GM12891 (cell line): ENCODE measurements around the gene LYST.

ENCODE experiments used
- PAX5 ChIP-seq: IDR thresholded peaks from 2 replicates; pipeline ENCODE4 v1.6.1; 2011; ENCODE audit warnings: low read length, moderate library complexity, mild to moderate bottlenecking; ENCODE audit not compliant: insufficient read depth, severe bottlenecking
- POLR2A ChIP-seq: IDR thresholded peaks from 2 replicates; pipeline ENCODE4 v1.6.1; 2011; ENCODE audit warnings: low read depth, low read length, control low read depth
- POLR2AphosphoS5 ChIP-seq: IDR thresholded peaks from 2 replicates; pipeline ENCODE4 v1.6.1; 2011; ENCODE audit warnings: low read depth, low read length, control low read depth
- POU2F2 ChIP-seq: IDR thresholded peaks from 2 replicates; pipeline ENCODE4 v1.6.1; 2011; ENCODE audit warnings: low read depth, mild to moderate bottlenecking, control low read depth, low read length, moderate library complexity
- SPI1 ChIP-seq: IDR thresholded peaks from 2 replicates; pipeline ENCODE4 v1.6.1; 2011; ENCODE audit warnings: low read depth, low read length, control low read depth
- TAF1 ChIP-seq: IDR thresholded peaks from 2 replicates; pipeline ENCODE4 v1.6.1; 2011; ENCODE audit warnings: low read depth, low read length, control low read depth

- TF ChIP-seq POLR2AphosphoS5 (no peak), POU2F2 (no peak), TAF1 (no peak), POLR2A (no peak), SPI1 (no peak), PAX5 (no peak)
These were observed 107.4 kb downstream of the LYST start for GRCh38 chr1:235759336-235759735.
